ENCODE results near the gene CBX4.

CBX4 gene

GRCh38 chr17:79839356-79840268 is at the start of gene CBX4:
CBX4 (minus strand) TSS chr17:79839440; CDS start chr17:79839251, 189 bp downstream.
- peak; percentile 70 for DNase-seq

GRCh38 chr17:79888009-79888540 is 48.8 kb upstream of the CBX4 start:
- no peak for DNase-seq

- DNase-seq, result no peak
Observed at GRCh38 chr17:79887451-79887991, 48.3 kb upstream of the CBX4 start.

GRCh38 chr17:79883202-79883601 is 44.0 kb upstream of the CBX4 start:
- DNase-seq, result peak; percentile 18

GRCh38 chr17:79878329-79878947 is 39.2 kb upstream of the CBX4 start:
- no peak for DNase-seq

- DNase-seq, result no peak
Observed at GRCh38 chr17:79877041-79877440, 37.8 kb upstream of the CBX4 start.

- no peak for DNase-seq
Observed at GRCh38 chr17:79875511-79875910, 36.3 kb upstream of the CBX4 start.

- DNase-seq, result no peak
Observed at GRCh38 chr17:79874329-79874981, 35.2 kb upstream of the CBX4 start.

- no peak for DNase-seq
Observed at GRCh38 chr17:79873583-79873982, 34.3 kb upstream of the CBX4 start.

GRCh38 chr17:79872762-79873161 is 33.5 kb upstream of the CBX4 start:
- no peak for DNase-seq

- no peak for DNase-seq
Observed at GRCh38 chr17:79871131-79871530, 31.9 kb upstream of the CBX4 start.

- DNase-seq, result no peak
Observed at GRCh38 chr17:79870540-79870939, 31.3 kb upstream of the CBX4 start.

GRCh38 chr17:79866791-79867518 is 27.7 kb upstream of the CBX4 start:
- no peak for DNase-seq

GRCh38 chr17:79865351-79866210 is 26.3 kb upstream of the CBX4 start:
- no peak for DNase-seq

GRCh38 chr17:79864617-79865250 is 25.5 kb upstream of the CBX4 start:
- no peak for DNase-seq

- DNase-seq, result no peak
Observed at GRCh38 chr17:79864147-79864546, 24.9 kb upstream of the CBX4 start.

GRCh38 chr17:79862771-79863440 is 23.7 kb upstream of the CBX4 start:
- DNase-seq, result no peak

- DNase-seq, result no peak
Observed at GRCh38 chr17:79862238-79862637, 23.0 kb upstream of the CBX4 start.

GRCh38 chr17:79861413-79862216 is 22.4 kb upstream of the CBX4 start:
- DNase-seq, result no peak
